Smooth muscle cell (in vitro differentiated cells): ENCODE data around the gene MPZL2. TPM values are rescaled to one million over a fixed set of nuclear protein-coding genes. Genes with fewer than 3 reads are reported as not detected.

Source experiments
- DNase-seq: peaks from one replicate; lab custom pipeline; 2025; ENCODE audit not compliant: unreplicated experiment; lab: John Stamatoyannopoulos, UW
- H2AFZ ChIP-seq: fragments of 200-600 bp; sonication (generic); 2 replicates; pipeline ENCODE4 v1.6.0; 2016; ENCODE audit warnings: antibody characterized with exemption, low read depth, mild to moderate bottlenecking
- H3F3A ChIP-seq: fragments of 200-600 bp; sonication (generic); 2 replicates; pipeline ENCODE4 v1.6.0; 2017; ENCODE audit warnings: antibody characterized with exemption, low read depth
- H3K27ac ChIP-seq: fragments of 200-600 bp; sonication (generic); 2 replicates; pipeline ENCODE4 v1.5.1; 2016; ENCODE audit warnings: low read depth, mild to moderate bottlenecking
- H3K27me3 ChIP-seq: fragments of 200-600 bp; sonication (generic); 2 replicates; pipeline ENCODE4 v1.6.1; 2016; ENCODE audit warnings: low read depth, mild to moderate bottlenecking
- H3K36me3 ChIP-seq: fragments of 200-600 bp; sonication (generic); 2 replicates; pipeline ENCODE4 v1.5.1; 2016; ENCODE audit warnings: low read depth
- H3K4me1 ChIP-seq: fragments of 200-600 bp; sonication (generic); 2 replicates; pipeline ENCODE4 v1.5.1; 2016; ENCODE audit warnings: low read depth
- H3K4me2 ChIP-seq: fragments of 200-600 bp; sonication (generic); 2 replicates; pipeline ENCODE4 v1.6.0; 2016; ENCODE audit warnings: mild to moderate bottlenecking
- H3K4me3 ChIP-seq: fragments of 200-600 bp; sonication (generic); 2 replicates; pipeline ENCODE4 v1.5.1; 2016; ENCODE audit warnings: mild to moderate bottlenecking
- H3K79me2 ChIP-seq: fragments of 200-600 bp; sonication (generic); 2 replicates; pipeline ENCODE4 v1.6.0; 2016; ENCODE audit warnings: low read depth, mild to moderate bottlenecking
- H3K9ac ChIP-seq: fragments of 200-600 bp; sonication (generic); 2 replicates; pipeline ENCODE4 v1.6.0; 2016; ENCODE audit warnings: low read depth
- H3K9me3 ChIP-seq: fragments of 200-600 bp; sonication (generic); replicated peaks from 2 replicates; pipeline ENCODE4 v1.5.1; 2016; ENCODE audit warnings: low read depth
- H4K20me1 ChIP-seq: fragments of 200-600 bp; sonication (generic); 2 replicates; pipeline ENCODE4 v1.6.0; 2016; ENCODE audit warnings: low read depth
- WGBS: methylation state at CpG from one replicate; pipeline ENCODE4 v1.1.7; 2016; ENCODE audit warnings: low lambda C conversion rate; 5-methylcytosine and 5-hydroxymethylcytosine counted together
- polyA plus RNA-seq: library from polyadenylated mRNA; unstranded; fragments of >200 nt; fragmentation: Nextera tagmentation; extraction: Ambion mirVana; gene quantifications from 2 replicates; pipeline ENCODE4 v1.2.1, GENCODE V29; 2016
- small RNA-seq: library from RNA; depleted of rRNA; stranded (forward); fragments of <200 nt; gene quantifications from one replicate; pipeline ENCODE3, GENCODE V24; 2014
- total RNA-seq: library from RNA; depleted of rRNA; stranded (reverse); fragments of >200 nt; gene quantifications from 2 replicates; pipeline ENCODE4 v1.2.3, GENCODE V29; 2014
- TF ChIP-seq, protein P1 (sequence below): fragments of 200-600 bp; sonication (generic); IDR thresholded peaks from 2 replicates; pipeline ENCODE4 v1.5.1; 2017; ENCODE audit warnings: borderline replicate concordance, mild to moderate bottlenecking, antibody characterized with exemption; ENCODE audit not compliant: insufficient read depth, poor library complexity, severe bottlenecking

The MPZL2 gene
- total and polyA plus RNA-seq, 2 experiments from 2014 or later, result 5.5 to 53.9 TPM

- Histone ChIP-seq H3F3A (no peaks in the 10 kb centered on the region), H3K36me3 (no peaks in the 10 kb centered on the region), H3K27me3 (peaks cover 66% of the 10 kb centered on the region), H3K4me1 (no peaks in the 10 kb centered on the region), H3K4me3 (no peak overlapping the region), H3K9ac (no peak overlapping the region), H3K4me2 (no peak overlapping the region), H4K20me1 (no peaks in the 10 kb centered on the region), H3K9me3 (no peaks in the 10 kb centered on the region), H3K79me2 (no peaks in the 10 kb centered on the region), H3K27ac (no peak overlapping the region), H2AFZ (no peak overlapping the region)
- TF ChIP-seq, protein P1, sequence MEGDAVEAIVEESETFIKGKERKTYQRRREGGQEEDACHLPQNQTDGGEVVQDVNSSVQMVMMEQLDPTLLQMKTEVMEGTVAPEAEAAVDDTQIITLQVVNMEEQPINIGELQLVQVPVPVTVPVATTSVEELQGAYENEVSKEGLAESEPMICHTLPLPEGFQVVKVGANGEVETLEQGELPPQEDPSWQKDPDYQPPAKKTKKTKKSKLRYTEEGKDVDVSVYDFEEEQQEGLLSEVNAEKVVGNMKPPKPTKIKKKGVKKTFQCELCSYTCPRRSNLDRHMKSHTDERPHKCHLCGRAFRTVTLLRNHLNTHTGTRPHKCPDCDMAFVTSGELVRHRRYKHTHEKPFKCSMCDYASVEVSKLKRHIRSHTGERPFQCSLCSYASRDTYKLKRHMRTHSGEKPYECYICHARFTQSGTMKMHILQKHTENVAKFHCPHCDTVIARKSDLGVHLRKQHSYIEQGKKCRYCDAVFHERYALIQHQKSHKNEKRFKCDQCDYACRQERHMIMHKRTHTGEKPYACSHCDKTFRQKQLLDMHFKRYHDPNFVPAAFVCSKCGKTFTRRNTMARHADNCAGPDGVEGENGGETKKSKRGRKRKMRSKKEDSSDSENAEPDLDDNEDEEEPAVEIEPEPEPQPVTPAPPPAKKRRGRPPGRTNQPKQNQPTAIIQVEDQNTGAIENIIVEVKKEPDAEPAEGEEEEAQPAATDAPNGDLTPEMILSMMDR, result no peak
- 89% methylated on average over 9 of the region's 9 CpGs for WGBS
- DNase-seq, result no peak
These were observed 58.3 kb downstream of the MPZL2 start for GRCh38 chr11:118205606-118206378.

Small RNA genes within 50 kb of the gene (small RNA-seq; reads per million reads assigned to genes)
- gene HSPE1P18, result not detected

Other genes starting within 250 kb of the MPZL2 start
- 7.4 TPM in 1 of 2 replicates, not detected in the other for gene TMPRSS4, start 187.2 kb downstream of the MPZL2 start, total RNA-seq
- gene TMPRSS4, start 187.2 kb downstream of the MPZL2 start, polyA plus RNA-seq, result not detected in 2 replicates
- gene SMIM35, start 177.3 kb downstream of the MPZL2 start, total RNA-seq, result not detected in 2 replicates
- gene SMIM35, start 177.3 kb downstream of the MPZL2 start, polyA plus RNA-seq, result not detected in 2 replicates
- not detected in 2 replicates for gene SCN4B, start 111.5 kb downstream of the MPZL2 start, total RNA-seq
- not detected in 2 replicates for gene SCN4B, start 111.5 kb downstream of the MPZL2 start, polyA plus RNA-seq
- gene SCN2B, start 87.7 kb downstream of the MPZL2 start, total RNA-seq, result 0.13 and 0.40 TPM in 2 replicates
- 0.22 and 0.31 TPM in 2 replicates for gene SCN2B, start 87.7 kb downstream of the MPZL2 start, polyA plus RNA-seq
- not detected in 2 replicates for gene JAML, start 39.3 kb downstream of the MPZL2 start, total RNA-seq
- gene JAML, start 39.3 kb downstream of the MPZL2 start, polyA plus RNA-seq, result not detected in 2 replicates
- 7.7 and 9.0 TPM in 2 replicates for gene MPZL3, start 11.9 kb downstream of the MPZL2 start, total RNA-seq
- 1.7 and 5.4 TPM in 2 replicates for gene MPZL3, start 11.9 kb downstream of the MPZL2 start, polyA plus RNA-seq
- not detected in 2 replicates for gene CD3E, start 40.4 kb upstream of the MPZL2 start, total RNA-seq
- not detected in 2 replicates for gene CD3E, start 40.4 kb upstream of the MPZL2 start, polyA plus RNA-seq
- gene CD3D, start 78.4 kb upstream of the MPZL2 start, total RNA-seq, result not detected in 2 replicates
- gene CD3D, start 78.4 kb upstream of the MPZL2 start, polyA plus RNA-seq, result not detected in 2 replicates
- gene CD3G, start 80.0 kb upstream of the MPZL2 start, total RNA-seq, result not detected in 2 replicates
- gene CD3G, start 80.0 kb upstream of the MPZL2 start, polyA plus RNA-seq, result not detected in 2 replicates
- 52.4 and 62.1 TPM in 2 replicates for gene UBE4A, start 95.3 kb upstream of the MPZL2 start, total RNA-seq
- 17.3 and 17.6 TPM in 2 replicates for gene UBE4A, start 95.3 kb upstream of the MPZL2 start, polyA plus RNA-seq
- 59.2 and 80.5 TPM in 2 replicates for gene ATP5MG, start 137.3 kb upstream of the MPZL2 start, total RNA-seq
- gene ATP5MG, start 137.3 kb upstream of the MPZL2 start, polyA plus RNA-seq, result 428 and 479 TPM in 2 replicates
- 26.6 and 27.8 TPM in 2 replicates for gene KMT2A, start 172.2 kb upstream of the MPZL2 start, total RNA-seq
- 15.5 and 19.6 TPM in 2 replicates for gene KMT2A, start 172.2 kb upstream of the MPZL2 start, polyA plus RNA-seq